Mesodermal cell (in vitro differentiated cells): ENCODE measurements around the gene CPLX4.
"Not testable (repeated sequence)": the region's sequence is repeated elsewhere in the genome, so short reads cannot be mapped to it uniquely, and the experiment has no call there.

Experiments used
- H3K27ac ChIP-seq: 2 replicates; pipeline ENCODE4 v1.7.0; 2013; ENCODE audit warnings: mild to moderate bottlenecking, low read depth, low read length, moderate library complexity; ENCODE audit not compliant: severe bottlenecking
- H3K36me3 ChIP-seq: 2 replicates; pipeline ENCODE4 v1.7.1; 2013; ENCODE audit warnings: mild to moderate bottlenecking, low read length, moderate library complexity; ENCODE audit not compliant: control insufficient read depth, insufficient read depth
- H3K4me1 ChIP-seq: one replicate; pipeline ENCODE4 v1.7.1; 2013; ENCODE audit warnings: mild to moderate bottlenecking, low read length; ENCODE audit not compliant: insufficient read depth, control insufficient read depth, poor library complexity, severe bottlenecking
- H3K4me3 ChIP-seq: 2 replicates; pipeline ENCODE4 v1.7.0; 2013; ENCODE audit warnings: low read length, control low read depth, mild to moderate bottlenecking; ENCODE audit not compliant: insufficient read depth, poor library complexity, severe bottlenecking; ENCODE audit errors: extremely low read depth
- H3K9me3 ChIP-seq: 2 replicates; pipeline ENCODE4 v1.7.1; 2013; ENCODE audit warnings: mild to moderate bottlenecking, low read length, moderate library complexity; ENCODE audit not compliant: control insufficient read depth
- WGBS, 2 experiments: methylation state at CpG; one replicate each; pipeline ENCODE4 v1.1.5; 2013; ENCODE audit warnings: missing lambda C conversion rate in 2 of 2; ENCODE audit not compliant: insufficient coverage in 2 of 2; 5-methylcytosine and 5-hydroxymethylcytosine counted together

Gene CPLX4

GRCh38 chr18:59264651-59265245 is 53.7 kb downstream of the CPLX4 start:
- WGBS, 2 experiments: 7% methylated on average over 32 to 35 of the region's 41 CpGs
- H3K9me3 ChIP-seq: no peaks in the 10 kb centered on the region
- no peak overlapping the region for H3K4me3 ChIP-seq

DNA sequence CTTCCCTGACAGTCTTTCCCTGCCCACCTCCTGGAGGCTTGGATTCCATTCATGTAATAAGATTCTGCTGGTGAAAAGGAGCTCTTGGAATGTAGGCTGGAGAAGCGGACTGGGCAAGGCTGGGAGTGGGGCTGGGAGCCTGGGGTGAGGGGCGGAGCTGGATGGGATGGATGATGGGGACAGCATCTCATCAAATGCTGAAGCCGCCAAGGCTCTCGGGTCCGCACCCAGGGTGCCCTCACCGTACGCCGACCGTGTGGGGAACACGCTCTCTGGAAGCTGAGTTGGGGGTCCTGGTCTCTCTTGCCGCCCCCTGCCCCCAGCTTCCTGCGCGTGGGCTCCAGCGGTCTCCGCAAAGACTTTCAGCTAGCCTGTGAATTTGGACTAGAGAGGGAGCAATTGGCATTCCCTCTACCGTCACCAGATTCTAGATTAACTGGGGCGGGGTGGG is 54.3 kb downstream of the CPLX4 start:
- no peak overlapping the region for H3K4me3 ChIP-seq
- H3K9me3 ChIP-seq: no peaks in the 10 kb centered on the region
- no peak overlapping the region for H3K27ac ChIP-seq
- H3K36me3 ChIP-seq: no peaks in the 10 kb centered on the region
- 0 to 2% methylated on average over 9 to 10 of the region's 17 CpGs for WGBS, 2 experiments
- peaks cover 5% of the 10 kb centered on the region for H3K4me1 ChIP-seq

More at GRCh38 chr18:59264651-59265245, 53.7 kb downstream of the CPLX4 start:
- H3K27ac ChIP-seq: no peak overlapping the region
- peaks cover 5% of the 10 kb centered on the region for H3K4me1 ChIP-seq
- no peaks in the 10 kb centered on the region for H3K36me3 ChIP-seq

GRCh38 chr18:59263661-59264060 is 54.8 kb downstream of the CPLX4 start:
- 11 to 12% methylated on average over 6 to 13 of the region's 16 CpGs for WGBS, 2 experiments
- H3K27ac ChIP-seq: no peak overlapping the region
- no peaks in the 10 kb centered on the region for H3K9me3 ChIP-seq
- H3K4me1 ChIP-seq: peaks cover 5% of the 10 kb centered on the region
- no peaks in the 10 kb centered on the region for H3K36me3 ChIP-seq
- no peak overlapping the region for H3K4me3 ChIP-seq

DNA sequence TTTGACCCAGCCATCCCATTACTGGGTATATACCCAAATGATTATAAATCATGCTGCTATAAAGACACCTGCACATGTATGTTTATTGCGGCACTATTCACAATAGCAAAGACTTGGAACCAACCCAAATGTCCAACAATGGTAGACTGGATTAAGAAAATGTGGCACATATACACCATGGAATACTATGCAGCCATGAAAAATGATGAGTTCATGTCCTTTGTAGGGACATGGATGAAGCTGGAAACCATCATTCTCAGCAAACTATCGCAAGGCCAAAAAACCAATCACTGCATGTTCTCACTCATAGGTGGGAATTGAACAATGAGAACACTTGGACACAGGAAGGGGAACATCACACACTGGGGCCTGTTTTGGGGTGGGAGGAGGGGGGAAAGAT is 56.2 kb downstream of the CPLX4 start:
- not testable (repeated sequence) for H3K9me3 ChIP-seq, H3K4me1 ChIP-seq, H3K27ac ChIP-seq, H3K36me3 ChIP-seq, H3K4me3 ChIP-seq
- WGBS, 2 experiments: no CpG with 5 or more reads among the region's 2 CpGs

DNA sequence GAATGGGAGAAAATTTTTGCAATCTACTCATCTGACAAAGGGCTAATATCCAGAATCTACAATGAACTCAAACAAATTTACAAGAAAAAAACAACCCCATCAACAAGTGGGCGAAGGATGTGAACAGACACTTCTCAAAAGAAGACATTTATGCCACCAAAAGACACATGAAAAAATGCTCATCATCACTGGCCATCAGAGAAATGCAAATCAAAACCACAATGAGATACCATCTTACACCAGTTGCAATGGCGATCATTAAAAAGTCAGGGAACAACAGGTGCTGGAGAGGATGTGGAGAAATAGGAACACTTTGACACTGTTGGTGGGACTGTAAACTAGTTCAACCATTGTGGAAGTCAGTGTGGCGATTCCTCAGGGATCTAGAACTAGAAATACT is 56.6 kb downstream of the CPLX4 start:
- no CpG with 5 or more reads among the region's 3 CpGs for WGBS, 2 experiments
- H3K4me3 ChIP-seq, H3K4me1 ChIP-seq, H3K36me3 ChIP-seq, H3K27ac ChIP-seq, H3K9me3 ChIP-seq: not testable (repeated sequence)

- H3K4me1 ChIP-seq, H3K27ac ChIP-seq, H3K9me3 ChIP-seq, H3K36me3 ChIP-seq, H3K4me3 ChIP-seq: not testable (repeated sequence)
- WGBS, 2 experiments: 96% methylated on average over 5 of the region's 30 CpGs; no CpG with 5 or more reads in 1 of the 2 experiments
Observed at GRCh38 chr18:59255491-59255890, 63.0 kb downstream of the CPLX4 start.

DNA sequence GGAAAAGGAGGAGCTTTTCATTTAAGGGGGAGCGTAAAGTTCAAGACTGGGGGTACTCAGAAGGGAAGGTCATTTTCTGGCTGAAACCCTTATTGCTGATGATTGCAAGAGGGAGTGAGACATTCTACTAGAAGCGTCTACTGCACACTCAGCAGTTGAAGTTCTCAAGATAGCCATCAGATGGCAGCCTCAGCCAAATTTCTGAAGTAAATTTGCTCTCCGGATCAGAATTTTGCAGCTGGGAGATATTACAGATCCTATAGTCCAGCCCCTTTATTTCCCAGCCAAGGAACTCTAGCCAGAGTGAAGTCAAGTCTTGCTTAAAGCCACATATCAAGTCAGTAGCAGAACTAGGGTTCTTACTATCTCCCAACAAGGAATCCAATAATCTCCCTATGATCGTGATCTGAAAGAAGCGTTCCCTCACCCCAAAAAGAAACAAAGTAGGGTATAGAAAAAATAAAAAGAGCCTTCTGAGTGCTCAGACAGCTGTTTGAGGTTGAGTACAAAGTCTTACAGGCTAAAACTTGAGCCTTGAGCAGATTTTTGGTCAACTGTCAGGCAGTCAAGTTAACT is 69.2 kb downstream of the CPLX4 start:
- Histone ChIP-seq H3K36me3 (no peaks in the 10 kb centered on the region), H3K9me3 (no peaks in the 10 kb centered on the region)
- WGBS, 2 experiments: 0 to 3% methylated on average over 3 of the region's 5 CpGs

DNA sequence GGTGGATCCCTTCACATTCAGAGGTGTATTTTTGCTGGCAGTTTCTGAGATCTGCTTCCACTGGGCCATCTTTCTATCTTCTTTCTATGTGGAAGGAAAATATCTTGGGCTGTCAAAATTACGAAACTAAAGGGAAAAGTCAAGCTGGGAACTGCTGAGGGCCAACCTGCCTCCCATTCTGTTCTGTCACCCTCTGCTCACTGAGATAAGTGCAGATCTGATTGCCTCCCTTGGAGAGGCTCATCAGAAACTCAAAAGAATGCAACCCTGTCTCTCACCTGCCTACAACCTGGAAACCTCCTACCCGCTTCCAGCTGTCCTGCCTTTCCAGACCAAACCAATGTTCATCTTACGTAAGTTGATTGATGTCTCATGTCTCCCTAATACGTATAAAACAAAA is 71.7 kb downstream of the CPLX4 start:
- 41 to 48% methylated on average over 3 to 4 of the region's 4 CpGs for WGBS, 2 experiments
- H3K9me3 ChIP-seq: no peaks in the 10 kb centered on the region
- no peak overlapping the region for H3K27ac ChIP-seq
- no peaks in the 10 kb centered on the region for H3K4me1 ChIP-seq
- H3K36me3 ChIP-seq: no peaks in the 10 kb centered on the region
- H3K4me3 ChIP-seq: no peak overlapping the region

More for the DNA sequence above, 69.2 kb downstream of the CPLX4 start:
- no peak overlapping the region for H3K27ac ChIP-seq
- no peaks in the 10 kb centered on the region for H3K4me1 ChIP-seq
- H3K4me3 ChIP-seq: no peak overlapping the region
